Gastrocnemius medialis (tissue), 4 donors: Measurements from ENCODE around the gene SMAD3.

ENCODE experiments used
- POLR2A ChIP-seq, 2 donors: fragments of 450-650 bp; IDR thresholded peaks; one replicate each; pipeline ENCODE4 v1.6.1; 2017; ENCODE audit warnings: antibody characterized with exemption in 2 of 2, mild to moderate bottlenecking in 2 of 2, moderate library complexity in 2 of 2
- TF ChIP-seq, protein P1 (sequence below), 5 experiments: fragments of 450-650 bp in 3 of 5; fragments of 200-600 bp in 2 of 5; sonication (generic) in 2 of 5; IDR thresholded peaks in 4 of 5; conservative IDR thresholded peaks in 1 of 5; 1 replicate in 4 of 5; 2 replicates in 1 of 5; pipeline ENCODE4 v1.5.1; 2016 to 2019; ENCODE audit warnings: antibody characterized with exemption in 5 of 5, mild to moderate bottlenecking in 3 of 5, moderate library complexity in 3 of 5

DNA sequence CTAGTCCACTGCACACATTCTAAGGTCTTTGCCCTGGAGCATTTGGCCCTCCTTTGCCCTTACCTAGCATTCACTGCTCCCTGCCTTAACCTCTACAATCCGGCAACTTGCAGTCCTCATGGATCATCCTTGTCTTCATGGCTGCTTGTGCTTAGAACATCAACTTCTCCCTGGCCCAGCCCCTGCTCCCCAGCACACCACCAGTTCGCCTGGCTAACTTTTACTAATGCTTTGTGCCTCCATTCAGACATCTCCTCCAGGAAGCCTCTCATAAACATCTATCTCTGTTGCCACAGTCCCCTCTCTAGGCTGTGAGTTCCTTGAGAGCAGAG, 131.9 kb downstream of the SMAD3 start:
- TF ChIP-seq, protein P1, sequence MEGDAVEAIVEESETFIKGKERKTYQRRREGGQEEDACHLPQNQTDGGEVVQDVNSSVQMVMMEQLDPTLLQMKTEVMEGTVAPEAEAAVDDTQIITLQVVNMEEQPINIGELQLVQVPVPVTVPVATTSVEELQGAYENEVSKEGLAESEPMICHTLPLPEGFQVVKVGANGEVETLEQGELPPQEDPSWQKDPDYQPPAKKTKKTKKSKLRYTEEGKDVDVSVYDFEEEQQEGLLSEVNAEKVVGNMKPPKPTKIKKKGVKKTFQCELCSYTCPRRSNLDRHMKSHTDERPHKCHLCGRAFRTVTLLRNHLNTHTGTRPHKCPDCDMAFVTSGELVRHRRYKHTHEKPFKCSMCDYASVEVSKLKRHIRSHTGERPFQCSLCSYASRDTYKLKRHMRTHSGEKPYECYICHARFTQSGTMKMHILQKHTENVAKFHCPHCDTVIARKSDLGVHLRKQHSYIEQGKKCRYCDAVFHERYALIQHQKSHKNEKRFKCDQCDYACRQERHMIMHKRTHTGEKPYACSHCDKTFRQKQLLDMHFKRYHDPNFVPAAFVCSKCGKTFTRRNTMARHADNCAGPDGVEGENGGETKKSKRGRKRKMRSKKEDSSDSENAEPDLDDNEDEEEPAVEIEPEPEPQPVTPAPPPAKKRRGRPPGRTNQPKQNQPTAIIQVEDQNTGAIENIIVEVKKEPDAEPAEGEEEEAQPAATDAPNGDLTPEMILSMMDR (IDR thresholded peaks at IDR 0.05 in 4 of 5, conservative IDR thresholded peaks at IDR 0.05 in 1 of 5): no peak
- no peak for TF ChIP-seq POLR2A (IDR thresholded peaks at IDR 0.05)
